Measurements from ENCODE around the gene ORC2. TPM values are rescaled to one million over a fixed set of nuclear protein-coding genes. Genes with fewer than 3 reads are reported as not detected.
"Not testable (repeated sequence)": the region's sequence is repeated elsewhere in the genome, so short reads cannot be mapped to it uniquely, and the experiment has no call there.

ORC2 gene
- total RNA-seq, 1 donor from 2014 or later, result 38.3 TPM

DNA sequence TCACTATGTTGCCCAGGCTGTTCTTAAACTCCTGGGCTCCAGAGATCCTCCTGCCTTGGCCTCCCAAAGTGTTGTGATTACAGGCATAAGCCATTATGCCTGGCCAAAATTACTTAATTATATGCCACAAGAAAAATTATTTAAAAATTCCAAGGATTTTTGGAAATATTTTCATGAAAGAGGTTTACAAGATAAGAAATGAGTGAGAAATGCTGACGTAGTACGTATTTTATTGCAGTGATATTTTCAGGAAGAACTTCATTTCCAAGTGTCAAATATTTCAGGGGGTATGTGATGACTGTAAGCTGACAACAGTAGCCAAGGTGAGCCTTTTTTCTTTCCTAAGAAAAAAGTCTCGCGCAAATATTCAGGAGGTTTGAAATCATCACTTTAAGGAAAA, 53.5 kb downstream of the ORC2 start:
- TF ChIP-seq, protein P1, sequence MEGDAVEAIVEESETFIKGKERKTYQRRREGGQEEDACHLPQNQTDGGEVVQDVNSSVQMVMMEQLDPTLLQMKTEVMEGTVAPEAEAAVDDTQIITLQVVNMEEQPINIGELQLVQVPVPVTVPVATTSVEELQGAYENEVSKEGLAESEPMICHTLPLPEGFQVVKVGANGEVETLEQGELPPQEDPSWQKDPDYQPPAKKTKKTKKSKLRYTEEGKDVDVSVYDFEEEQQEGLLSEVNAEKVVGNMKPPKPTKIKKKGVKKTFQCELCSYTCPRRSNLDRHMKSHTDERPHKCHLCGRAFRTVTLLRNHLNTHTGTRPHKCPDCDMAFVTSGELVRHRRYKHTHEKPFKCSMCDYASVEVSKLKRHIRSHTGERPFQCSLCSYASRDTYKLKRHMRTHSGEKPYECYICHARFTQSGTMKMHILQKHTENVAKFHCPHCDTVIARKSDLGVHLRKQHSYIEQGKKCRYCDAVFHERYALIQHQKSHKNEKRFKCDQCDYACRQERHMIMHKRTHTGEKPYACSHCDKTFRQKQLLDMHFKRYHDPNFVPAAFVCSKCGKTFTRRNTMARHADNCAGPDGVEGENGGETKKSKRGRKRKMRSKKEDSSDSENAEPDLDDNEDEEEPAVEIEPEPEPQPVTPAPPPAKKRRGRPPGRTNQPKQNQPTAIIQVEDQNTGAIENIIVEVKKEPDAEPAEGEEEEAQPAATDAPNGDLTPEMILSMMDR (conservative IDR thresholded peaks at IDR 0.05), result no peak
- H3K27me3 Mint-ChIP-seq, result no peaks in the 10 kb centered on the region
- no peaks in the 10 kb centered on the region for H3K4me1 Mint-ChIP-seq (ENCODE audit: unreplicated experiment)
- H3K36me3 Mint-ChIP-seq, result peaks cover 20% of the 10 kb centered on the region
- H3K4me3 Mint-ChIP-seq, result no peak overlapping the region
- no peaks in the 10 kb centered on the region for H3K9me3 Mint-ChIP-seq
- DNase-seq (ENCODE audit: extremely low spot score, unreplicated experiment), result no peak
- H3K27ac Mint-ChIP-seq, result no peak overlapping the region

DNA sequence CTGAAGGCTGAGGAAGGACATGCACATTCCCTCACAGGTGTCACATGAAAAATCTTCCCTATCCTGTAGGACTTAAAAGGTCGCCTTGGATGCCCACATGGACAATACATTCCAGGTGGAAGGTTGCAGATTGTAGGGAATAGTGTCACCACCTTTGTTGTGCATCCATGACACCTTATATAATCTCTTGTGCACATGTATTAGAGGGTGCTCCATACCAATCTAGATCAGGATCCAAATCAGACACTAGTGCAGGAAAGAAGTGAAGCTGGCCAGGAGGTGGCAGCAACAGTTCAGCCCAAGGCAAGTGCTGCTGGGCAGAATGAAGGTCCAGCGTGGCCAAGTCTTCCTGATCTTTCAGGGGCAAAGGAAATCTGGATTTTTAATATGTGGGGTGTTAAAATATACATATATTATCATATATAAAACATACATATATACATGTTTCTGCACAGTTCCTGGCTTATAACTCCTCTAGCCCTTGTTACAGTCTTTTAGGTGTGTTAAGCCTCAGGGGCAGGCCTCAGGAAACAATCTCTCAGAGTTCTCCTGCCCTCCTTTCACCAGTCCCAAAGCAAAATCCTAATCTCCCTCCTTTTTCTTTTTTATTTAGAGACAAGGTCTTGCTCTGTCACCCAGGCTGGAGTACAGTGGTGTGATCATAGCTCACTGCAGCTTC, 57.7 kb downstream of the ORC2 start:
- H3K36me3 Mint-ChIP-seq, result peaks cover 10% of the 10 kb centered on the region
- H3K27ac Mint-ChIP-seq, result no peak overlapping the region

DNA sequence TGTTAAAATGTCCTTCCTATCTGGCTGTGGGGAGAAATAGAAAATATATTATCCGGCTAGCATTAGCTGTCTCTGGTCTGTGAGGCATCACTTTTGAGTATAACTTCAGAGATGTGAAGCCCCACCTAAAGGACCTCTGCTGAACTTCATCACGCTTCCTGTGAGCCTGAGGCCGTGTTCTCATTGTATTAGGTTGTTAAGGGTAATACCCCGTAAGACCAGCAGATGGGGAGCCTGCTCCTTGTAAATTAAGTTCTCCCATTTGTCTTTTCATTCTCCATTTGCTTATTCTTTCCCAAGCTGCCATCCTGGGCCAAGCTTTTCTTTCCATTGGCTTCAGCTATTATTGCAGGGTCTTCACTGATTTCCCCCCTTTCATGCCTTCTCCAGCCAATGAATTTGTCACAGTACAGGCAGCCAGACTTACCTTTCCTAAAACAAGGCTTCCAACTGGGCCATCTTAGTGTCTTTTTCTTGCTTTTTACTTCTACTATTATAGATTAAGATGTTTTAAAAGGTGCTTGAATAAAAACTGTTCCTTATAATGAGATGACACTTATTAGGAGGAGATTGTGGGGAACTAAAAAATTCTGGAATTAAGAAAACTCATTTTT, 61.9 kb downstream of the ORC2 start:
- Mint-ChIP-seq H3K9me3 (no peaks in the 10 kb centered on the region), H3K4me1 (ENCODE audit: unreplicated experiment) (peaks cover 4% of the 10 kb centered on the region), H3K27me3 (no peaks in the 10 kb centered on the region), H3K4me3 (no peak overlapping the region), H3K27ac (no peak overlapping the region), H3K36me3 (peaks cover 8% of the 10 kb centered on the region)
- no peak for DNase-seq (ENCODE audit: extremely low spot score, unreplicated experiment)
- TF ChIP-seq, protein P1 (conservative IDR thresholded peaks at IDR 0.05), result peak; percentile 88

More for the DNA sequence above, 57.7 kb downstream of the ORC2 start:
- H3K4me3 Mint-ChIP-seq, result no peak overlapping the region
- DNase-seq (ENCODE audit: extremely low spot score, unreplicated experiment), result no peak
- no peaks in the 10 kb centered on the region for H3K27me3 Mint-ChIP-seq
- peaks cover 4% of the 10 kb centered on the region for H3K4me1 Mint-ChIP-seq (ENCODE audit: unreplicated experiment)
- H3K9me3 Mint-ChIP-seq, result no peaks in the 10 kb centered on the region
- TF ChIP-seq, protein P1 (conservative IDR thresholded peaks at IDR 0.05), result peak; percentile 76

DNA sequence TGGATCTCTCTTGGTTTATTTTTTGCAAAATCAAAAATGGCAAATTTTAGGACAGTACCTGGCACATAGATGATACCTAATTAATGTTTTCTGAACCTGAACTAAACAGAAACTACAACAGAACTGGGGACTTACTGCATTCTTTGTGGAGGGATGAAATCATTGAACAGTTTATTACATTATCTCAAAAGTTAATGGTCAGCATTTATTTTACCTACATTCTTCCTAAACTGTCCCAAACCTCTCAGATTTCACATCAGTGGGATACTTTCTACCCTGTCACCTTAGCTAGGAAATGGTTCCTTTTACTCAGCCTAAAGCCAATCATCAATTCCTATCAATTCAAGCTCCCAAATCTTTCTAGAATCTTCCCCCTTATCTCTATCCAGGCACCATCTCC, 64.0 kb downstream of the ORC2 start:
- TF ChIP-seq, protein P1 (conservative IDR thresholded peaks at IDR 0.05), result no peak
- H3K4me3 Mint-ChIP-seq, result no peak overlapping the region

DNA sequence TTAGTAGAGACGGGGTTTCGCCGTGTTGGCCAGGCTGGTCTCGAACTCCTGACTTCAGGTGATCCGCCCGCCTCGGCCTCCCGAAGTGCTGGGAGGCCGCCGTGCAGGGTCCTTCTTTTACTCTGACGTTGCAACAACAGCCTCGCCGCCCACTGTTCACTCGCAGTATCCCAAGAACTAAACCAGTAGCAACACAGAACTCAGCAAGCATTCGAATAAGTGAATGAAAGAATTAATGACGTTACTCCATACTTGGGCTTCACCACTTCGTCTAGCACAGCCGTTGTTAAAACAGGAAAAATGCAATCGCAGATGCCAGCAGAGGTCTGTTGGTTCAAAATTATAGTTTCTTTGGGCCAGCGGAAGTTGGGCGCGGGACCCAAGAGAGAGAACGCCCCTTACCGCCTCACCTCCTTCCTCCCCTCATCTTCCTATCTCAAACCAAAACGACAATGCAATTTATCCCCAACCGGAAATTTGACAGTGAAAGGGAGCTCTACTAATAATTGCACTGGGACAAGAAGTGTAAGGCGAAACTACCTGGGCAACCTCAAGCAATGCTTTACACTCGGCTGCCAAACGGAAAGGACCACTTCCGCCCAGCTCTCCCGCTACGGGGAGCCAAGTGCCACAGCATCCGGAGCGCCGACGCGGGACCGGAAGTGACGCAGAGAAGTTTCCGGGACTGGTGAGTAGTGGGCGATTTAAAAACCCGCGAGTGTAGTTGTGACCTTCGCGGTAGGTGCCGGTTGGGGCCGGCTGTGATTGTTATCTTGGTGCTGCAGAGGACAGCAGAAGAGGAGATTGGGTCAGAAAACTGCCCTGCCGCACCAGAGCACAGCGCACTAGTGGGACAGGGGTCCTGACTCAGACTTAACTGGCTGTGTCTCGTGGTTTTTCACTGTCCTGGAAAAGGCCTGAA, 74.5 kb downstream of the ORC2 start, which contains the start of the genes NIF3L1 and PPIL3:
Gene NIF3L1, plus strand, starts transcription at position 668 of the 922 bp plus-strand sequence. CDS start 2,573 bp downstream, outside the sequence.
Gene PPIL3, minus strand, starts transcription at position 374 of the 922 bp plus-strand sequence. CDS start 1,462 bp downstream, outside the sequence.
- no peaks in the 10 kb centered on the region for H3K27me3 Mint-ChIP-seq
- peak; percentile 96 for DNase-seq (ENCODE audit: extremely low spot score, unreplicated experiment)
- peak within 1 kb of the TSS; percentile 100 for H3K27ac Mint-ChIP-seq
- TF ChIP-seq, protein P1 (conservative IDR thresholded peaks at IDR 0.05), result no peak
- H3K4me1 Mint-ChIP-seq (ENCODE audit: unreplicated experiment), result peaks cover 23% of the 10 kb centered on the region
- H3K4me3 Mint-ChIP-seq, result peak within 1 kb of the TSS; percentile 98
- H3K36me3 Mint-ChIP-seq, result peaks cover 14% of the 10 kb centered on the region
- no peaks in the 10 kb centered on the region for H3K9me3 Mint-ChIP-seq

More for the DNA sequence above, 64.0 kb downstream of the ORC2 start:
- no peak for DNase-seq (ENCODE audit: extremely low spot score, unreplicated experiment)
- Mint-ChIP-seq H3K4me1 (ENCODE audit: unreplicated experiment) (peaks cover 4% of the 10 kb centered on the region), H3K36me3 (peaks cover 21% of the 10 kb centered on the region), H3K27ac (no peak overlapping the region), H3K9me3 (no peaks in the 10 kb centered on the region), H3K27me3 (no peaks in the 10 kb centered on the region)

DNA sequence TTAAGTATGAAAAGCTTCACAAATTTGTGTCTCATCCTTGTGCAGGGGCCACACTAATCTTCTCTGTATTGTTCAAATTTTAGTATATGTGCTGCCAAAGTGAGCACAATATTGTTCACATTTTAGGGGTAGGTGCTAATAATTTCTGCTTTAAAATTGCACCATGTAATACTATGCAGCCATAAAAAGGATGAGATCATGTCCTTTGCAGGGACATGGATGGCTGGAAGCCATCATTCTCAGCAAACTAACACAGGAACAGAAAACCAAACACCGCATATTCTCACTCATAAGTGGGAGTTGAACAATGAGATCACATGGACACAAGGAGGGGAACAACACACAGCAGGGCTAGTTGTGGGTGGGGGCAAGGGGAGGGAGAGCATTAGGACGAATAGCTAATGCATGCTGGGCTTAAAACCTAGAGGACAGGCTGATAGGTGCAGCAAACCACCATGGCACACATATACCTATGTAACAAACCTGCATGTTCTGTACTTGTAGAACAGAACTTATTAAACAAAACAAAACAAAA, 81.7 kb downstream of the ORC2 start:
- H3K9me3 Mint-ChIP-seq; H3K4me3 Mint-ChIP-seq; H3K27ac Mint-ChIP-seq; H3K36me3 Mint-ChIP-seq; H3K27me3 Mint-ChIP-seq; DNase-seq (ENCODE audit: extremely low spot score, unreplicated experiment); H3K4me1 Mint-ChIP-seq (ENCODE audit: unreplicated experiment): not testable (repeated sequence)
